Lung (tissue), 16 donors: ENCODE results near the gene PACS1. TPM values are rescaled to one million over a fixed set of nuclear protein-coding genes. Genes with fewer than 3 reads are reported as not detected.
"Not testable (repeated sequence)": the region's sequence is repeated elsewhere in the genome, so short reads cannot be mapped to it uniquely, and the experiment has no call there.

Experiments used
- ATAC-seq: fragments of 200-7000 bp; cut with Tn5 transposase; one replicate; pipeline ENCODE4 v1.9.1; 2020; ENCODE audit warnings: moderate number of reproducible peaks; ENCODE audit not compliant: insufficient read depth, low FRiP score
- DNase-seq, 3 donors: peaks; one replicate each; pipeline ENCODE4 v3.0.0-alpha.2; 2013 to 2017
- H3K27ac ChIP-seq, 2 donors: one replicate each; pipeline ENCODE4 v1.5.1; 2013; ENCODE audit warnings: mild to moderate bottlenecking in 2 of 2, moderate library complexity in 2 of 2, control low read depth in 1 of 2, inconsistent platforms in 1 of 2, low read depth in 1 of 2, low read length in 1 of 2
- H3K27me3 ChIP-seq, 3 donors: one replicate each; pipeline ENCODE4 v1.5.1; 2013; ENCODE audit warnings: low read length in 2 of 3; ENCODE audit not compliant: control insufficient read depth in 3 of 3, insufficient read depth in 3 of 3
- H3K36me3 ChIP-seq, 4 donors: one replicate each; pipeline ENCODE4 v1.5.1; 2013; ENCODE audit warnings: low read length in 4 of 4, mild to moderate bottlenecking in 1 of 4, moderate library complexity in 1 of 4; ENCODE audit not compliant: control insufficient read depth in 4 of 4, insufficient read depth in 4 of 4
- H3K4me1 ChIP-seq, 5 donors: one replicate each; pipeline ENCODE4 v1.5.1; 2013; ENCODE audit warnings: low read length in 5 of 5, mild to moderate bottlenecking in 2 of 5, moderate library complexity in 1 of 5; ENCODE audit not compliant: control insufficient read depth in 5 of 5, insufficient read depth in 5 of 5
- H3K4me3 ChIP-seq: one replicate; pipeline ENCODE4 v1.5.1; 2013; ENCODE audit warnings: mild to moderate bottlenecking, control low read depth, moderate library complexity
- H3K9ac ChIP-seq, 2 donors: one replicate each; pipeline ENCODE4 v1.5.1; 2013; ENCODE audit warnings: low read length in 2 of 2, control low read depth in 1 of 2; ENCODE audit not compliant: insufficient read depth in 1 of 2
- H3K9me3 ChIP-seq, 4 donors: one replicate each; pipeline ENCODE4 v1.5.1; 2013; ENCODE audit warnings: low read length in 3 of 4, mild to moderate bottlenecking in 1 of 4, moderate library complexity in 1 of 4; ENCODE audit not compliant: control insufficient read depth in 4 of 4, insufficient read depth in 3 of 4
- WGBS, 2 donors: extraction: QIAGEN DNeasy Blood & Tissue Kit; methylation state at CpG; one replicate each; pipeline ENCODE4 v1.1.7; 2013; 5-methylcytosine and 5-hydroxymethylcytosine counted together
- long read RNA-seq, 5 donors: transcript quantifications; one replicate each; lab custom pipeline, GENCODE V29; 2026
- polyA plus RNA-seq, 2 donors: library from polyadenylated mRNA; stranded (reverse); fragments of 200-250 nt; gene quantifications; one replicate each; pipeline ENCODE4 v1.2.1, GENCODE V29; 2013
- total RNA-seq, 2 donors: library from RNA; depleted of rRNA in 1 of 2; stranded (reverse); fragments of >200 nt in 1 of 2; gene quantifications; one replicate each; pipeline ENCODE4 v1.2.1, GENCODE V29; 2014 to 2021
- TF ChIP-seq, protein P1 (sequence below): IDR thresholded peaks from 2 replicates; pipeline ENCODE4 v1.5.1; 2012; ENCODE audit warnings: mild to moderate bottlenecking; ENCODE audit errors: control extremely low read depth, extremely low read depth
- donor health status: control.
- donor health status: control.
- donor health status: Bipolar disorder and iron deficiency.
- donor health status: healthy.
- donor health status: DM: yes; HTN: yes; CAD: no.

Gene PACS1
- total RNA-seq (10 to 100 TPM; 42.8 to 48.8 TPM), polyA plus RNA-seq (10 to 100 TPM; 22.2 to 26.6 TPM)
- long read RNA-seq, donor 1, full-length matches to known transcripts = 6 of 6 reads
- long read RNA-seq, donor 1, partial matches to known transcripts = 0 of 6 reads
- long read RNA-seq, donor 1, other reads (novel, unspliced or antisense) = 0 of 6 reads
- long read RNA-seq, donor 2 = 0 reads
- long read RNA-seq, donor 3, partial matches to known transcripts = 5 of 7 reads
- long read RNA-seq, donor 3, other reads (novel, unspliced or antisense) = 0 of 7 reads
- long read RNA-seq, donor 4, partial matches to known transcripts = 0 of 1 reads
- long read RNA-seq, donor 4, other reads (novel, unspliced or antisense) = 0 of 1 reads
- long read RNA-seq, donor 5, full-length matches to known transcripts = 5 of 5 reads
- long read RNA-seq, donor 5, partial matches to known transcripts = 0 of 5 reads
- long read RNA-seq, donor 5, other reads (novel, unspliced or antisense) = 0 of 5 reads

DNA sequence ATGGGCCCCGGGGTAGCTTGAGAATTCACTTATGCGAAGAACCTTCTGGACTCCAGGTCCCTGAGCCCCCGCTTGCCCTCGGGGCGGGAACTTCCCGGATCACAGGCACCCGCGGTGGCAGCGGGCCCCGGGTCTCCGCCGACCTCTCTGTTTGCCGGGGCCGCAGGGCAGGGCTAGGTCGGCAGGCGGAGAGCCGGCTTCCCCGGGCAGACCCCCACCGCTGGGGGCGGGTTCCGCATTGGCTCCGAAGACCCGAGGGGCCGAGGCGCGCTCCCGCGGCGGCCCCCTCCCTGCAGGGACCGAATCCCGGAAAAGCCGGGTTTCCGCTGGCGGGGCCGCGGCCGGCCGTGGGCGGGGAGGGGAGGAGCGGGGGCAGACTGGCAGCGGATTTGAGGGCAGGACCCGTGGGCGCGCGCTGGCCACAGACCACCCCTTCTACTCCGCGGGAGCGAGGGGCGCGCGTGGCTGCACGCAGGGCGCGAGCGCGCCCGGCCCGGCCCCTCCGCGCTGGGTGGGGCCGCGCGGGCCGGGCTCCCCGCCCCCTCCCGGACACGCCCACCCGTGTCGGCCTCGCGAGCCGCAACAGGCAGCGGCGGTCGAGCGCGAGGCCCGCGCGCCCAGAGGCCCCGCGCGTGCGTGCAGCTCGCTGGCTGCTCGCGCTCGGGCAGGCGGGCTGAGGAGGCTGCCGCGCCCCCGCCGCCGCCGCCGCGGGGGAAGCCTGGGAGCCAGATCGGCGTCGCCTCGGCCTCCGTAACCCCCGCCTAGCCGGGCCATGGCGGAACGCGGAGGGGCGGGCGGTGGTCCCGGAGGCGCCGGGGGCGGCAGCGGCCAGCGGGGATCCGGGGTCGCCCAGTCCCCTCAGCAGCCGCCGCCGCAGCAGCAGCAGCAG lies at the start of gene PACS1:
Gene PACS1, plus strand, starts transcription at position 558 of the 889 bp plus-strand sequence. Its CDS starts 215 bp downstream, at position 773.
- Histone ChIP-seq H3K9me3 (no peaks in the 10 kb centered on the region), H3K4me3 (peak within 1 kb of the TSS; percentile 97), H3K36me3 (peaks cover 6 to 36% (median 26%) of the 10 kb centered on the region in 4 donors), H3K27ac (peak within 1 kb of the TSS; percentile 94 to 97), H3K9ac (peak within 1 kb of the TSS in 1 of 2 donors; percentile 51), H3K4me1 (peaks cover 0 to 21% (median 10%) of the 10 kb centered on the region in 5 donors), H3K27me3 (no peaks in the 10 kb centered on the region)
- ATAC-seq (peak; percentile 80), DNase-seq (peak; percentile 74 to 87 (median 84))
- TF ChIP-seq, protein P1, sequence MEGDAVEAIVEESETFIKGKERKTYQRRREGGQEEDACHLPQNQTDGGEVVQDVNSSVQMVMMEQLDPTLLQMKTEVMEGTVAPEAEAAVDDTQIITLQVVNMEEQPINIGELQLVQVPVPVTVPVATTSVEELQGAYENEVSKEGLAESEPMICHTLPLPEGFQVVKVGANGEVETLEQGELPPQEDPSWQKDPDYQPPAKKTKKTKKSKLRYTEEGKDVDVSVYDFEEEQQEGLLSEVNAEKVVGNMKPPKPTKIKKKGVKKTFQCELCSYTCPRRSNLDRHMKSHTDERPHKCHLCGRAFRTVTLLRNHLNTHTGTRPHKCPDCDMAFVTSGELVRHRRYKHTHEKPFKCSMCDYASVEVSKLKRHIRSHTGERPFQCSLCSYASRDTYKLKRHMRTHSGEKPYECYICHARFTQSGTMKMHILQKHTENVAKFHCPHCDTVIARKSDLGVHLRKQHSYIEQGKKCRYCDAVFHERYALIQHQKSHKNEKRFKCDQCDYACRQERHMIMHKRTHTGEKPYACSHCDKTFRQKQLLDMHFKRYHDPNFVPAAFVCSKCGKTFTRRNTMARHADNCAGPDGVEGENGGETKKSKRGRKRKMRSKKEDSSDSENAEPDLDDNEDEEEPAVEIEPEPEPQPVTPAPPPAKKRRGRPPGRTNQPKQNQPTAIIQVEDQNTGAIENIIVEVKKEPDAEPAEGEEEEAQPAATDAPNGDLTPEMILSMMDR = no peak
- 1% methylated on average over 51 to 120 of the region's 120 CpGs for WGBS, 2 donors

DNA sequence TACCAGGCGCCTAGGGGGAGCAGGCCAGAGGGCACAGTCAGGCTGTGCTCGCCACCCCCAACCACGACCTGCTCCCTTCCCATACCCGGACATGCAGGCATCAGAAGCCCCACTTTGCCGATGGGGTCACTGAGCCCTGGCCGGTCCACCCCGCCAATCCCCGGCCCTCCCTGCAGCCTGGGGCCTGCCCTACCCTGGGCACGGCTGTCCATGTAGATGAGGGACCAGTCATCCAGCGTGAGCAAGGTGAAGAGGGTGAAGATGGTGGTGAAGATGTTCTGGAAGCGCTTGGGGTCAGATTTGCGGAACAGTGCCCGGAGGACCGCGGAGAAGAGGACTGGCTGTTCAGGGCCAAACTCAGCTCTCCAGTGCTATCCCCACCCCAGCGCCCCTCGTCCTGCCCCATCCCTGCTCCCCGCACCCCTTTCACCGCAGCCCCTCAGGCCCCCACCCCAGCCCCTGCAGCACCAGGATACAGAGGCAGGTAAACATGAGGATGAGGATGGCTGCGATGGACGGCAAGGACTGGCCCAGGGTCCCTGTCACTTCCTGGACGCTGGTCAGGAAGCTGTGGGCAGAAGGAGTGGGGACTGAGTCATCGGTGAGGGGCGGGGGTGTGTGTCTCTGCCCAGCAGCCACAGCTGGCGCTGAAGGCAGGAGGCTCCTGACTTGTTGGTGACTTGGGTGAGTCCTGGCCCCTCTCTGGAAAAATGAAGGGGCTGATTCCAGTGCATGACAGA lies 49.3 kb upstream of the PACS1 start:
- H3K36me3 ChIP-seq = no peaks in the 10 kb centered on the region
- ATAC-seq (peak; percentile 24), DNase-seq (no peak)
- H3K27ac ChIP-seq = no peak overlapping the region
- no peak overlapping the region for H3K9ac ChIP-seq
- no peak overlapping the region for H3K4me3 ChIP-seq
- WGBS, 2 donors = 72 to 77% methylated on average over 24 to 25 of the region's 25 CpGs
- H3K4me1 ChIP-seq = peaks cover 0 to 5% (median 0%) of the 10 kb centered on the region in 5 donors
- TF ChIP-seq, protein P1 = no peak
- H3K27me3 ChIP-seq = peaks cover 0 to 5% (median 0%) of the 10 kb centered on the region in 3 donors
- no peaks in the 10 kb centered on the region for H3K9me3 ChIP-seq

DNA sequence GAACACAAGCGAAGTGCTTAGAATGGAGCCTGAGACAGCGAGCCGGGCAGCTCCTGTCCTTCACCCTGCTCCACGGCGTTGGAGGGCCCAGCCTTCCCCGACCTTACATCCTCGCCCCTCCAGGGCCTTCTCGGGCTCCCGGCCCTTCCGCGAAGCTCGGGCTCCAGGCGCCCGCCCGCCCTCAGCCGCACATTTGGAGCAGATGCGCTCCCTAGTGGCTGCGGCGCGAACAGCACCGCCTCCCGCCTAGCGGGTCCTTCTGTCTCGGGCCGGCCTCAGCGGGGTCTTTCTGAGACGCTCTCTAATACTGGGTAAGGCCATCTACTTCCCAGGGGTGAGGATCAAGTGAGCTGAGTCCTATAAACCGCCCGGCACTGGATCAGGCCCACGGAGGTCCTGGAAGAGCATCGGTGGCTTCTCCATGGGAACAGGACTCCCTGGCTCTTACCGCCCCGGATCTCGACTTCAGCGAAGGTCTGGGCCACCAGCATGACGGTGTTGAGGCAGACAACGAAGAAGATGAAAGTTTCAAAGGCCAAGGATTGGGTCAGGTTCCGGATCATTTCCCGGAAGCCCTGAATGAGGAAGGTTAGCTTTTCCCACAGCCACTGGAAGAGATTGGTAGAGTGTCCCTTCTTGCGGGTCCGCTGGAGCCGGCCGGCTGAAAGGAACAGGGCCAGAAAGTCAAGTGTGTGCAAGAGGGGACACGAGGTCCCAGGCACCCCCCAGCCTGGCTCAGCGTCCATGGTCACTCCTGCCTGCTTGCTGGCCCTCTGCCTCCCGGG lies 47.5 kb upstream of the PACS1 start:
- H3K4me3 ChIP-seq = no peak overlapping the region

DNA sequence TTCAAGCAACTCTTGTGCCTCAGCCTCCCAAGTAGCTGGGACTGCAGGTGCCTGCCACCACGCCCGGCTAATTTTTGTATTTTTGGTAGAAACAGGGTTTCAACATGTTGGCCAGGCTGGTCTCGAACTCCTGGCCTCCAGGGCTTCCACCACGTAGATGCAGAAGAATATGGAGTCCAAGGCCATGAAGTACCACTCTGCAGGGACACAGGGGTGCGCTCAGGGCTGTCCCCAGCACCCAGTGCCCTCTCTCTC lies 47.0 kb upstream of the PACS1 start:
- H3K4me3 ChIP-seq, H3K9ac ChIP-seq, H3K4me1 ChIP-seq, H3K9me3 ChIP-seq, H3K27ac ChIP-seq, DNase-seq, ATAC-seq, H3K27me3 ChIP-seq, H3K36me3 ChIP-seq: not testable (repeated sequence)
- 68 to 96% methylated on average over 5 of the region's 5 CpGs for WGBS, 2 donors

More for the DNA sequence above, 47.5 kb upstream of the PACS1 start:
- Histone ChIP-seq H3K9ac (peak overlapping the region in 1 of 2 donors; percentile 23), H3K36me3 (no peaks in the 10 kb centered on the region), H3K27ac (no peak overlapping the region), H3K9me3 (no peaks in the 10 kb centered on the region), H3K4me1 (peaks cover 0 to 5% (median 0%) of the 10 kb centered on the region in 5 donors), H3K27me3 (peaks cover 0 to 5% (median 0%) of the 10 kb centered on the region in 3 donors)
- WGBS, 2 donors = 20% methylated on average over 46 of the region's 46 CpGs
- ATAC-seq (peak; percentile 87), DNase-seq (peak; percentile 46 to 63 (median 58))
- TF ChIP-seq, protein P1 = peak; percentile 84
